AG04450 (cell line): ENCODE results near the gene ARFGEF2. TPM values are rescaled to one million over a fixed set of nuclear protein-coding genes. Genes with fewer than 3 reads are reported as not detected.

Experiments used
- CTCF ChIA-PET: fragments of 300-600, 350-600 bp; formaldehyde crosslinking; extraction: SDS; loops from one replicate; lab custom pipeline; 2022; ENCODE audit warnings: antibody characterized with exemption, inconsistent platforms; lab: Charles Lee
- POLR2A ChIA-PET: fragments of 350-600 bp; formaldehyde crosslinking; extraction: SDS; loops from one replicate; lab custom pipeline; 2021; ENCODE audit warnings: antibody characterized with exemption, inconsistent platforms; lab: Yijun Ruan, JAX
- DNase-seq: peaks from one replicate; pipeline ENCODE4 v3.0.0-alpha.2; 2011; ENCODE audit warnings: low read depth, low spot score
- H3K27ac ChIP-seq: one replicate; pipeline ENCODE4 v1.5.1; 2012; ENCODE audit warnings: low read depth, low read length, control low read depth
- H3K27me3 ChIP-seq: one replicate; pipeline ENCODE4 v1.6.0; 2012; ENCODE audit warnings: low read length; ENCODE audit not compliant: control insufficient read depth, insufficient read depth
- H3K4me3 ChIP-seq: 2 replicates; pipeline ENCODE4 v1.5.1; 2011; ENCODE audit warnings: mild to moderate bottlenecking, low read depth, low read length, control low read depth
- H3K9me3 ChIP-seq: 2 replicates; pipeline ENCODE4 v1.5.1; 2012; ENCODE audit warnings: low read length; ENCODE audit not compliant: control insufficient read depth, insufficient read depth
- CTCF ChIP-seq: IDR thresholded peaks from 2 replicates; pipeline ENCODE4 v1.5.1; 2011; ENCODE audit warnings: low read depth, low read length, control low read depth, inconsistent platforms
- polyA plus RNA-seq: library from polyadenylated mRNA; depleted of rRNA; stranded (reverse); fragments of >200 nt; gene quantifications from 2 replicates; pipeline ENCODE4 v1.2.3, GENCODE V29; 2011

ARFGEF2 gene
- polyA plus RNA-seq, 1 experiment: 22.3 TPM

DNA sequence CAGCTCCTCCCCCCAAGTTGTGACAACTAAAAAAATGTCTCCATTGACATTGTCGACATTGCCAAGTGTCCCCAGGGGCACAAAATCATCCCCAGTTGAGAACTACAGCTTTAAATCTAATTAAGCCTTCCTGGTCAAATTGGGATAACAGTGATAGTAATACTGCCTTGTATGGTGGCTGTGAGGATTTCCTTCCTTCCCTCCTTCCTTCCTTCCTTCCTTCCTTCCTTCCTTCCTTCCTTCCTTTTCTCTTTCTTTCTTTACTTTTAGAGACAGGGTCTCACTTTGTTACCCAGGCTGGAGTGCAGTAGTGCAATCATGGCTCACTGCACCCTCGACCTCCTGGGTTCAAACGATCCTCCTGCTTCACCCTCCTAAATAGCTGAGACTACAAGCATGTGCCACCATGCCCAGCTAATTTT is 29.5 kb upstream of the ARFGEF2 start:
- Histone ChIP-seq H3K27ac (no peak overlapping the region), H3K27me3 (peaks cover 9% of the 10 kb centered on the region), H3K4me3 (no peak overlapping the region), H3K9me3 (peaks cover 8% of the 10 kb centered on the region)
- ChIA-PET CTCF (no interaction called here), POLR2A (no interaction called here)
- no peak for DNase-seq
- no peak for TF ChIP-seq CTCF

- POLR2A ChIA-PET: no interaction called here
- no peak for DNase-seq
- H3K27me3 ChIP-seq: peaks cover 9% of the 10 kb centered on the region
- no peak for TF ChIP-seq CTCF
- H3K27ac ChIP-seq: no peak overlapping the region
- no peak overlapping the region for H3K4me3 ChIP-seq
- CTCF ChIA-PET: interaction anchor here (0.6 to 1.7 kb wide), 4 partner anchors 12 to 235 kb away, joined by 3 to 16 read pairs (median 6); no protein-coding TSS in a partner anchor
- H3K9me3 ChIP-seq: peaks cover 8% of the 10 kb centered on the region
Observed at GRCh38 chr20:48892891-48893290, 28.6 kb upstream of the ARFGEF2 start.

- Histone ChIP-seq H3K4me3 (no peak overlapping the region), H3K9me3 (peaks cover 8% of the 10 kb centered on the region), H3K27ac (no peak overlapping the region), H3K27me3 (peaks cover 8% of the 10 kb centered on the region)
- no peak for TF ChIP-seq CTCF
- DNase-seq: no peak
- ChIA-PET POLR2A (no interaction called here), CTCF (interaction anchor here (0.6 to 1.7 kb wide), 4 partner anchors 12 to 236 kb away, joined by 3 to 16 read pairs (median 6); no protein-coding TSS in a partner anchor)
Observed at GRCh38 chr20:48893374-48893773, 28.1 kb upstream of the ARFGEF2 start.

GRCh38 chr20:48897305-48898010 is 24.1 kb upstream of the ARFGEF2 start:
- TF ChIP-seq CTCF: no peak
- ChIA-PET CTCF (interaction anchor here (1.3 kb wide), 1 partner anchor 240 kb away, joined by 13 read pairs; no protein-coding TSS in a partner anchor), POLR2A (interaction anchor here (0.6 kb wide), 1 partner anchor 1227 kb away, joined by 3 read pairs; no protein-coding TSS in a partner anchor)
- Histone ChIP-seq H3K4me3 (no peak overlapping the region), H3K9me3 (peaks cover 8% of the 10 kb centered on the region), H3K27me3 (peaks cover 4% of the 10 kb centered on the region), H3K27ac (no peak overlapping the region)
- DNase-seq: peak; percentile 47

DNA sequence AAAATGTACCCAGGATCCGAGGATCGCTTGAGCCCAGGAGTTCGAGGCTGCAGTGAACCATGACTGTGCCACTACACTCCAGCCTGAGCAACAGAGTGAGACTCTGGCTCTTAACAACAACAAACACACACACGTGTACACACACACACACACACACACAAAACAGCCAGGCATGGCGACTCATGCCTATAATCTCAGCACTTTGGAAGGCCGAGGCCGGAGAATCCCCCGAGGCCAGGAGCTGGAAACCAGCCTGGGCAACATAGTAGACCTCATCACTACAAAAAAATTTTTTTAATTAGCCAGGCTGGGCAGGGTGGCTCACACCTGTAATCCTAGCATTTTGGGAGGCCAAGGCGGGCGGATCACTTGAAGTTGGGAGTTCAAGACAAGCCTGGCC is 23.3 kb upstream of the ARFGEF2 start:
- CTCF ChIA-PET: interaction anchor here (1.1 to 1.3 kb wide), 2 partner anchors 241 kb away, joined by 6 to 13 read pairs; no protein-coding TSS in a partner anchor
- H3K4me3 ChIP-seq: no peak overlapping the region
- H3K27me3 ChIP-seq: peaks cover 4% of the 10 kb centered on the region
- POLR2A ChIA-PET: no interaction called here
- TF ChIP-seq CTCF: no peak
- no peak for DNase-seq
- peaks cover 8% of the 10 kb centered on the region for H3K9me3 ChIP-seq
- no peak overlapping the region for H3K27ac ChIP-seq
